MG63 (cell line): ENCODE measurements around the gene MYRF. TPM values are rescaled to one million over a fixed set of nuclear protein-coding genes. Genes with fewer than 3 reads are reported as not detected.

ENCODE experiments used
- DNase-seq: peaks from one replicate; pipeline ENCODE4 v3.0.0-alpha.2; 2020
- H3K27me3 ChIP-seq: fragments of 250-450 bp; sonication (Bioruptor Pico); 2 replicates; pipeline ENCODE4 v1.5.1; 2020; ENCODE audit warnings: mild to moderate bottlenecking, moderate library complexity
- H3K36me3 ChIP-seq: fragments of 250-450 bp; sonication (Bioruptor Pico); 2 replicates; pipeline ENCODE4 v1.5.1; 2020; ENCODE audit warnings: mild to moderate bottlenecking, moderate library complexity
- H3K4me3 ChIP-seq: fragments of 250-450 bp; sonication (Bioruptor Pico); 2 replicates; pipeline ENCODE4 v1.5.1; 2020; ENCODE audit warnings: mild to moderate bottlenecking, moderate library complexity
- H3K9me3 ChIP-seq: fragments of 250-450 bp; sonication (Bioruptor Pico); 2 replicates; pipeline ENCODE4 v1.5.1; 2020; ENCODE audit warnings: mild to moderate bottlenecking, moderate library complexity
- total RNA-seq: library from RNA; depleted of rRNA; stranded (reverse); fragments of >200 nt; shearing (Covaris generic); gene quantifications from 2 replicates; pipeline ENCODE4 v1.2.3, GENCODE V29; 2014; ENCODE audit warnings: low replicate concordance

Gene MYRF
- total RNA-seq, 1 experiment from 2014 or later, result 0.23 TPM

GRCh38 chr11:61732705-61733104, 19.7 kb upstream of the MYRF start:
- Histone ChIP-seq H3K36me3 (no peaks in the 10 kb centered on the region; the same call in 1 of the 2 replicates), H3K27me3 (no peaks in the 10 kb centered on the region), H3K9me3 (no peaks in the 10 kb centered on the region), H3K4me3 (no peak overlapping the region)
- peak; percentile 94 for DNase-seq

- peak; percentile 74 for DNase-seq
- no peaks in the 10 kb centered on the region; the same call in 1 of the 2 replicates for H3K36me3 ChIP-seq
- no peak overlapping the region for H3K4me3 ChIP-seq
- H3K9me3 ChIP-seq, result no peaks in the 10 kb centered on the region
- no peaks in the 10 kb centered on the region for H3K27me3 ChIP-seq
These were observed 19.1 kb upstream of the MYRF start for GRCh38 chr11:61733120-61733978.

- Histone ChIP-seq H3K36me3 (no peaks in the 10 kb centered on the region; the same call in 1 of the 2 replicates), H3K27me3 (no peaks in the 10 kb centered on the region), H3K9me3 (no peaks in the 10 kb centered on the region), H3K4me3 (no peak overlapping the region)
- no peak for DNase-seq
These were observed 17.7 kb upstream of the MYRF start for GRCh38 chr11:61734767-61735166.

DNA sequence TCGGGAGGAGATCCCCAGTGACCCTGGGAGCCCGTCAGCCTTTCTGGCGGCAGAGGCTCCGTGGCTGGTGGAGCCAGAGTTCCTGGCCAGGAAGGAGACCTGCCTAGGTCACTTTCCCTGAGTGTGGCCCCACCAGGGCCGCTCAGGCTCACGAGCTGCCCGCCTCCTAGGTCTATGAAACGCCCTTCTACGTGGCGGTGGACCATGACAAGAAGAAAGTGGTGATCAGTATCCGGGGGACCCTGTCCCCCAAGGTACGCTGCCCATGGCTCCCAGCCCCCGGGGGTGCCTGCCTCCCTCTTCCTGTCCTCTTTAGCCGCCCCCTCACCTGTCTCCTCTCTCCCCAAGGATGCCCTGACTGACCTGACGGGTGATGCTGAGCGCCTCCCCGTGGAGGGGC, 17.0 kb upstream of the MYRF start:
- no peak for DNase-seq
- H3K36me3 ChIP-seq, result no peaks in the 10 kb centered on the region; the same call in 1 of the 2 replicates

GRCh38 chr11:61736310-61736709, 16.1 kb upstream of the MYRF start:
- DNase-seq, result no peak
- H3K4me3 ChIP-seq, result no peak overlapping the region
- H3K36me3 ChIP-seq, result no peaks in the 10 kb centered on the region; the same call in none of the 2 replicates
- H3K27me3 ChIP-seq, result no peaks in the 10 kb centered on the region
- H3K9me3 ChIP-seq, result no peaks in the 10 kb centered on the region

More for the DNA sequence above, 17.0 kb upstream of the MYRF start:
- no peaks in the 10 kb centered on the region for H3K27me3 ChIP-seq
- H3K4me3 ChIP-seq, result no peak overlapping the region
- no peaks in the 10 kb centered on the region for H3K9me3 ChIP-seq

- Histone ChIP-seq H3K27me3 (no peaks in the 10 kb centered on the region), H3K4me3 (no peak overlapping the region), H3K9me3 (no peaks in the 10 kb centered on the region), H3K36me3 (no peaks in the 10 kb centered on the region; the same call in none of the 2 replicates)
- DNase-seq, result no peak
These were observed 15.3 kb upstream of the MYRF start for GRCh38 chr11:61737131-61737530.

DNA sequence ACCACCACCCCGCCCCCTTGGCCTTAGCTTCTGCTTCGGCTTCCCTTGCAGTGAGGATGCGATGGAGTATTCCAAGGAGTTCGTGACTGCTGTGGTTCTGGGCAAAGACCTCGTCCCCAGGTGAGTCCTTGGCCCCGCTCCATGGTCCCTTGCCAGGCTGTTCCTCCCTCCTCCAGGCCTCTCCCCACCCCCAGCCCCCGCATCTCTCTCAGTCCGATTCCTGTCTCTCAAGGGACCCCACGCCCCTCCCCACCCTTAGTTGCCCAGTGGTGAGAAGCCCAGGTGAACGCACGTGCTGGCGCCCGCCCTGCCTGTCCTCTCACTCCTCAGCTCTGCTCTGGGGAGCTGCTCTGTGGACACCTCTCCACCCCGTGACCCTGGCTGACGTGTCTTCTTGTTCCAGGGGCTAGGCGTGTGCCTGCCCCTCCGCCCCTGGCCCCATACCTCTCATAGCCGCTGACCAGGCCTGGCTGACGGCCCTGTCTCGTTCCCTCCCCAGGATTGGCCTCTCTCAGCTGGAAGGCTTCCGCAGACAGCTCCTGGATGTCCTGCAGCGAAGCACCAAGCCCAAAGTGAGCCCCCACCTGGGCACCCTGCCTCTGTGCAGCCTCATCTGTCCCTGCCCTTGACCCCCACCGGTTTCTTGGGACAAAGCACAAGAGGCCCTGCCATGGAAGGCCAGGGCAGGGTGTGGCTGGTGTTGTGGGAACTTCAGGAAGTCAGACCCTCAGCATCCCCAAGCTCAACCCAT, 14.6 kb upstream of the MYRF start:
- Histone ChIP-seq H3K4me3 (no peak overlapping the region), H3K27me3 (no peaks in the 10 kb centered on the region), H3K36me3 (no peaks in the 10 kb centered on the region; the same call in none of the 2 replicates), H3K9me3 (no peaks in the 10 kb centered on the region)
- no peak for DNase-seq

DNA sequence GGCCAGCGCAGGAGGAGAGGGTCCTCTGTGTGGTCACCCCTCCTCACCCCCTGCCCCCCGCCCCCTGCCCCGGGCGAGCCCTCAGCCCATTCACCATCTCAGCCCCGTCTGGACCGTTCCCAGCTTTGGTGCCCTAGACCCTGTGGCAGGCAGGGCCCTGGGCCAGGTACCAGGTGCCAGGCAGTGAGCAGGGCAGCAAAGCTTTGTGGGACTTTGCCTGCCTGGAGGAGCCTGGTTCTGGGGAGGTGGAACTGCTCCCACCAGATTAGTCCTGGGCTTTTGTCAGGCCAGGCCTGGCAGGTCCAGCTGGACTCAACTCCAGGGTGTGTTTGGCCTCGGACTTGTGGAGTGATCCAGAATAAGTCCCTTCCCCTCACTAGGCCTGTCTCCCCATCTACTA, 13.7 kb upstream of the MYRF start:
- Histone ChIP-seq H3K27me3 (no peaks in the 10 kb centered on the region), H3K4me3 (no peak overlapping the region), H3K36me3 (no peaks in the 10 kb centered on the region; the same call in none of the 2 replicates), H3K9me3 (no peaks in the 10 kb centered on the region)
- DNase-seq, result no peak

DNA sequence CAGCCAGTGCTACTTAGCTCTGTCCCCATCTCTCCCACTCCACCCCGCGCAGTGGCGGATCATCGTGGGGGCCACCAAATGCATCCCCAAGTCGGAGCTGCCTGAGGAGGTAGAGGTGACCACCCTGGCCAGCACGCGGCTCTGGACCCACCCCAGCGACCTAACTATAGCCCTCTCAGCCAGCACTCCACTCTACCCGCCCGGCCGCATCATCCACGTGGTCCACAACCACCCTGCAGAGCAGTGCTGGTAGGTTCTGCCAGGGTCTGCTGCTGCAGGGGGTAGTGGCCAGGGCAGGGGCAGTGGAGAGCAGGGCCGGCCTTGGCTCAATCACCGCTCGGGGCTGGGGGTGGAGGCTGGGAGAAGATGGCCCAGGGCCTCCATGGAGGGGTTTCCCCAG, 13.0 kb upstream of the MYRF start:
- no peak for DNase-seq
- H3K9me3 ChIP-seq, result no peaks in the 10 kb centered on the region
- H3K4me3 ChIP-seq, result no peak overlapping the region
- no peaks in the 10 kb centered on the region for H3K27me3 ChIP-seq
- H3K36me3 ChIP-seq, result no peaks in the 10 kb centered on the region; the same call in none of the 2 replicates

- H3K27me3 ChIP-seq, result no peaks in the 10 kb centered on the region
- H3K36me3 ChIP-seq, result no peaks in the 10 kb centered on the region; the same call in none of the 2 replicates
- DNase-seq, result no peak
- H3K4me3 ChIP-seq, result no peak overlapping the region
- no peaks in the 10 kb centered on the region for H3K9me3 ChIP-seq
These were observed 12.5 kb upstream of the MYRF start for GRCh38 chr11:61739966-61740365.

GRCh38 chr11:61742391-61742790, 10.0 kb upstream of the MYRF start:
- no peak for DNase-seq
- Histone ChIP-seq H3K36me3 (no peaks in the 10 kb centered on the region; the same call in 1 of the 2 replicates), H3K9me3 (no peaks in the 10 kb centered on the region), H3K27me3 (no peaks in the 10 kb centered on the region), H3K4me3 (no peak overlapping the region)

DNA sequence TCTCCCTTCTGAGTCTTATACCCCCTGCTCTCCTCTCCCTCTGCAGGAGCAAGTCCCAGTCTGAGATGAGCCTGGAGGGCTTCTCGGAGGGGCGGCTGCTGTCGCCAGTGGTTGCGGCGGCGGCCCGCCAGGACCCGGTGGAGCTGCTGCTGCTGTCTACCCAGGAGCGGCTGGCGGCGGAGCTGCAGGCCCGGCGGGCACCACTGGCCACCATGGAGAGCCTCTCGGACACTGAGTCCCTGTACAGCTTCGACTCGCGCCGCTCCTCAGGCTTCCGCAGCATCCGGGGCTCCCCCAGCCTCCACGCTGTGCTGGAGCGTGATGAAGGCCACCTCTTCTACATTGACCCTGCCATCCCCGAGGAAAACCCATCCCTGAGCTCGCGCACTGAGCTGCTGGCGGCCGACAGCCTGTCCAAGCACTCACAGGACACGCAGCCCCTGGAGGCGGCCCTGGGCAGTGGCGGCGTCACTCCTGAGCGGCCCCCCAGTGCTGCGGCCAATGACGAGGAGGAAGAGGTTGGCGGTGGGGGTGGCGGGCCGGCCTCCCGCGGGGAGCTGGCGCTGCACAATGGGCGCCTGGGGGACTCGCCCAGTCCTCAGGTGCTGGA, 8.8 kb upstream of the MYRF start:
- DNase-seq, result no peak
- Histone ChIP-seq H3K9me3 (no peaks in the 10 kb centered on the region), H3K36me3 (no peaks in the 10 kb centered on the region; the same call in 1 of the 2 replicates), H3K27me3 (no peaks in the 10 kb centered on the region), H3K4me3 (no peak overlapping the region)

DNA sequence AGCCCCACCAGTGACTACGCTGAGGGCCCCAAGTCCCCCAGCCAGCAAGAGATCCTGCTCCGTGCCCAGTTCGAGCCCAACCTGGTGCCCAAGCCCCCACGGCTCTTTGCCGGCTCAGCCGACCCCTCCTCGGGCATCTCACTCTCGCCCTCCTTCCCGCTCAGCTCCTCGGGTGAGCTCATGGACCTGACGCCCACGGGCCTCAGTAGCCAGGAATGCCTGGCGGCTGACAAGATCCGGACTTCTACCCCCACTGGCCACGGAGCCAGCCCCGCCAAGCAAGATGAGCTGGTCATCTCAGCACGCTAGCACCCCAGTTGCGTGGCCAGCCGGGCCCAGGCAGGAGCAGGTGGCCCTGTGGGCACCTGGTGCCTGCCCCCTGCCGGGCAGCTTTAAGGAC, 8.3 kb upstream of the MYRF start:
- Histone ChIP-seq H3K36me3 (no peaks in the 10 kb centered on the region; the same call in 1 of the 2 replicates), H3K27me3 (no peaks in the 10 kb centered on the region), H3K4me3 (no peak overlapping the region), H3K9me3 (no peaks in the 10 kb centered on the region)
- no peak for DNase-seq

- DNase-seq, result no peak
- no peaks in the 10 kb centered on the region for H3K9me3 ChIP-seq
- no peak overlapping the region for H3K4me3 ChIP-seq
- no peaks in the 10 kb centered on the region for H3K27me3 ChIP-seq
- H3K36me3 ChIP-seq, result no peaks in the 10 kb centered on the region; the same call in 1 of the 2 replicates
These were observed 7.8 kb upstream of the MYRF start for GRCh38 chr11:61744609-61745156.

GRCh38 chr11:61745781-61746441, 6.5 kb upstream of the MYRF start:
- no peaks in the 10 kb centered on the region for H3K27me3 ChIP-seq
- no peak for DNase-seq
- H3K4me3 ChIP-seq, result no peak overlapping the region
- H3K36me3 ChIP-seq, result no peaks in the 10 kb centered on the region; the same call in 1 of the 2 replicates
- H3K9me3 ChIP-seq, result no peaks in the 10 kb centered on the region

- Histone ChIP-seq H3K4me3 (no peak overlapping the region), H3K36me3 (no peaks in the 10 kb centered on the region), H3K27me3 (no peaks in the 10 kb centered on the region), H3K9me3 (no peaks in the 10 kb centered on the region)
- no peak for DNase-seq
These were observed 5.8 kb upstream of the MYRF start for GRCh38 chr11:61746442-61747191.
